ENCODE results near the gene CPNE7. TPM values are rescaled to one million over a fixed set of nuclear protein-coding genes. Genes with fewer than 3 reads are reported as not detected.
"Not testable (repeated sequence)": the region's sequence is repeated elsewhere in the genome, so short reads cannot be mapped to it uniquely, and the experiment has no call there.

The CPNE7 gene
- total RNA-seq, 1 donor from 2014 or later, result 3.8 TPM

- intact Hi-C loops (cut with micrococcal nuclease), result no loop called here
These were observed 7.1 kb downstream of the CPNE7 start for GRCh38 chr16:89582614-89583196.

GRCh38 chr16:89583197-89583894, 7.8 kb downstream of the CPNE7 start:
- intact Hi-C loops (cut with micrococcal nuclease), result no loop called here

- intact Hi-C loops (cut with micrococcal nuclease), result no loop called here
These were observed 8.5 kb downstream of the CPNE7 start for GRCh38 chr16:89583895-89584644.

GRCh38 chr16:89584768-89585549, 9.4 kb downstream of the CPNE7 start:
- intact Hi-C loops (cut with micrococcal nuclease), result no loop called here

GRCh38 chr16:89586218-89586617, 10.7 kb downstream of the CPNE7 start:
- intact Hi-C loops (cut with micrococcal nuclease), result no loop called here

- intact Hi-C loops (cut with micrococcal nuclease), result no loop called here
These were observed 11.3 kb downstream of the CPNE7 start for GRCh38 chr16:89586853-89587252.

- intact Hi-C loops (cut with micrococcal nuclease), result not testable (repeated sequence)
These were observed 12.1 kb downstream of the CPNE7 start for GRCh38 chr16:89587676-89588075.

GRCh38 chr16:89588413-89589109, 13.0 kb downstream of the CPNE7 start:
- intact Hi-C loops (cut with micrococcal nuclease), result no loop called here

- intact Hi-C loops (cut with micrococcal nuclease), result no loop called here
These were observed 13.8 kb downstream of the CPNE7 start for GRCh38 chr16:89589241-89589926.

- intact Hi-C loops (cut with micrococcal nuclease), result loop anchor here (2.0 kb wide), 1 partner anchor 31 kb away; no protein-coding TSS in a partner anchor
These were observed 18.3 kb downstream of the CPNE7 start for GRCh38 chr16:89593841-89594240.

- intact Hi-C loops (cut with micrococcal nuclease), result loop anchor here (2.0 kb wide), 1 partner anchor 29 kb away; no protein-coding TSS in a partner anchor
These were observed 19.9 kb downstream of the CPNE7 start for GRCh38 chr16:89595330-89596060.

- intact Hi-C loops (cut with micrococcal nuclease), result no loop called here
These were observed 20.6 kb downstream of the CPNE7 start for GRCh38 chr16:89596061-89596689.

- intact Hi-C loops (cut with micrococcal nuclease), result no loop called here
These were observed 21.5 kb downstream of the CPNE7 start for GRCh38 chr16:89596957-89597649.

GRCh38 chr16:89598199-89598598, 22.6 kb downstream of the CPNE7 start:
- intact Hi-C loops (cut with micrococcal nuclease), result no loop called here

GRCh38 chr16:89599451-89599858, 23.9 kb downstream of the CPNE7 start:
- intact Hi-C loops (cut with micrococcal nuclease), result no loop called here

GRCh38 chr16:89599902-89600301, 24.3 kb downstream of the CPNE7 start:
- intact Hi-C loops (cut with micrococcal nuclease), result no loop called here

- intact Hi-C loops (cut with micrococcal nuclease), result no loop called here
These were observed 24.9 kb downstream of the CPNE7 start for GRCh38 chr16:89600427-89600826.

GRCh38 chr16:89600956-89601355, 25.4 kb downstream of the CPNE7 start:
- intact Hi-C loops (cut with micrococcal nuclease), result no loop called here

- intact Hi-C loops (cut with micrococcal nuclease), result loop anchor here (2.0 kb wide), 1 partner anchor 39 kb away; no protein-coding TSS in a partner anchor
These were observed 26.3 kb downstream of the CPNE7 start for GRCh38 chr16:89601906-89602272.
